PFSK-1 (cell line): Measurements from ENCODE around the gene RIMS4.

Source experiments
- FOXP2 ChIP-seq: optimal IDR thresholded peaks from 2 replicates; pipeline ENCODE3; 2011; ENCODE audit warnings: borderline replicate concordance, control low read depth, inconsistent platforms; ENCODE audit not compliant: insufficient read depth; ENCODE audit errors: extremely low read length, extremely low read depth
- POLR2AphosphoS5 ChIP-seq: IDR thresholded peaks from 2 replicates; pipeline ENCODE4 v1.6.1; 2012; ENCODE audit warnings: low read depth, mild to moderate bottlenecking, control low read depth, low read length, moderate library complexity
- SIN3A ChIP-seq: IDR thresholded peaks from 2 replicates; pipeline ENCODE4 v1.6.1; 2012; ENCODE audit warnings: mild to moderate bottlenecking, low read length, moderate library complexity, borderline replicate concordance; ENCODE audit not compliant: insufficient read depth
- TAF1 ChIP-seq: IDR thresholded peaks from 2 replicates; pipeline ENCODE4 v1.6.1; 2012; ENCODE audit warnings: low read length, control low read depth, borderline replicate concordance; ENCODE audit not compliant: insufficient read depth
- TF ChIP-seq, protein P1 (sequence below), 2 experiments: IDR thresholded peaks; 2 replicates each; pipeline versions ENCODE4 v1.6.1 to v1.8.0; 2011 to 2012; ENCODE audit warnings: low read depth in 2 of 2, low read length in 2 of 2, control low read depth in 1 of 2, inconsistent platforms in 1 of 2, mild to moderate bottlenecking in 1 of 2, moderate library complexity in 1 of 2; ENCODE audit not compliant: insufficient read depth in 1 of 2

DNA sequence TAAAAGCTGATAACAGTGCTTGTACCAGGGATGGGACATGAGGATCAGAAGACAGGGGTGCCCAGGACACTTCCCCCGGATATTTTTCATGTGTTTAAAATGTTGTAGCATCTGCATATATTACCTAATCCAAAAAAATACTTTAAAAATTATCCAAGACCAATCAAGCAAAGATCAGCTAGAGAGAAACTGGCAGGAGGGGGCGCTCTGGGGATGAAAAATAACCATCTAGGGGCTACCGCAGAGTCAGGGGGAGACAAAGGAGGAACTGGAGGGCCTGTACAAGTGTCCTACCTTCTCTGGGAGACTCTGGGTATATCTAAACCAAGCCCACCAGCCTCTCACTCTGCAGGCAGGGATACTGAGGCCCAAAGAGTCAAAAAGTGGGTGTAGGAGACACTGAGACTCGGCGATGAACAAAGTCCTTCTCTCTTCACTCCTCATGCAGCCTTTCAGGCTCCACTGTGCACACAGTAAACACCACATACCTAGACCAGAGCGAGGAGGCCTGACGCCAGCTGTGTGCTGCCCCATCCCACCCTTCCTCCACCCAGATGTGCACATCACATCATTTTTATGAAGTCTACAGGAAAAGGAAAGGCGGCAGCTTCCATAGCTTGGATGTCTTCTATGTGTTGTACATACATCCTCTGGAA is 9.8 kb downstream of the RIMS4 start:
- TF ChIP-seq, protein P1, sequence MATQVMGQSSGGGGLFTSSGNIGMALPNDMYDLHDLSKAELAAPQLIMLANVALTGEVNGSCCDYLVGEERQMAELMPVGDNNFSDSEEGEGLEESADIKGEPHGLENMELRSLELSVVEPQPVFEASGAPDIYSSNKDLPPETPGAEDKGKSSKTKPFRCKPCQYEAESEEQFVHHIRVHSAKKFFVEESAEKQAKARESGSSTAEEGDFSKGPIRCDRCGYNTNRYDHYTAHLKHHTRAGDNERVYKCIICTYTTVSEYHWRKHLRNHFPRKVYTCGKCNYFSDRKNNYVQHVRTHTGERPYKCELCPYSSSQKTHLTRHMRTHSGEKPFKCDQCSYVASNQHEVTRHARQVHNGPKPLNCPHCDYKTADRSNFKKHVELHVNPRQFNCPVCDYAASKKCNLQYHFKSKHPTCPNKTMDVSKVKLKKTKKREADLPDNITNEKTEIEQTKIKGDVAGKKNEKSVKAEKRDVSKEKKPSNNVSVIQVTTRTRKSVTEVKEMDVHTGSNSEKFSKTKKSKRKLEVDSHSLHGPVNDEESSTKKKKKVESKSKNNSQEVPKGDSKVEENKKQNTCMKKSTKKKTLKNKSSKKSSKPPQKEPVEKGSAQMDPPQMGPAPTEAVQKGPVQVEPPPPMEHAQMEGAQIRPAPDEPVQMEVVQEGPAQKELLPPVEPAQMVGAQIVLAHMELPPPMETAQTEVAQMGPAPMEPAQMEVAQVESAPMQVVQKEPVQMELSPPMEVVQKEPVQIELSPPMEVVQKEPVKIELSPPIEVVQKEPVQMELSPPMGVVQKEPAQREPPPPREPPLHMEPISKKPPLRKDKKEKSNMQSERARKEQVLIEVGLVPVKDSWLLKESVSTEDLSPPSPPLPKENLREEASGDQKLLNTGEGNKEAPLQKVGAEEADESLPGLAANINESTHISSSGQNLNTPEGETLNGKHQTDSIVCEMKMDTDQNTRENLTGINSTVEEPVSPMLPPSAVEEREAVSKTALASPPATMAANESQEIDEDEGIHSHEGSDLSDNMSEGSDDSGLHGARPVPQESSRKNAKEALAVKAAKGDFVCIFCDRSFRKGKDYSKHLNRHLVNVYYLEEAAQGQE (IDR thresholded peaks at IDR 0.05; ENCODE audit: insufficient read depth in 1 of 2, low read depth in 2 of 2, low read length in 2 of 2) = no peak
- no peak for TF ChIP-seq SIN3A
- TF ChIP-seq POLR2AphosphoS5 = no peak
- no peak for TF ChIP-seq TAF1
- no peak for TF ChIP-seq FOXP2
